Stomach (tissue), 9 donors: ENCODE measurements around the gene COL25A1. TPM values are rescaled to one million over a fixed set of nuclear protein-coding genes. Genes with fewer than 3 reads are reported as not detected.
"Not testable (repeated sequence)": the region's sequence is repeated elsewhere in the genome, so short reads cannot be mapped to it uniquely, and the experiment has no call there.

Experiments used
- DNase-seq, 2 donors: peaks; one replicate each; pipeline versions ENCODE4 v3.0.0 to v3.0.0-alpha.2; 2013 to 2019
- H3K27ac ChIP-seq, 5 donors: fragments of 200-600 bp in 4 of 5; sonication (generic) in 4 of 5; one replicate each; pipeline ENCODE4 v1.5.1; 2013 to 2019; ENCODE audit warnings: mild to moderate bottlenecking in 1 of 5, moderate library complexity in 1 of 5
- H3K27me3 ChIP-seq, 3 donors: fragments of 200-600 bp; sonication (generic); one replicate each; pipeline ENCODE4 v1.5.1; 2017 to 2019; ENCODE audit warnings: mixed run types in 1 of 3
- H3K36me3 ChIP-seq, 4 donors: fragments of 200-600 bp; sonication (generic); 1 replicate in 3 of 4; 2 replicates in 1 of 4; pipeline ENCODE4 v1.5.1; 2016 to 2019
- H3K4me1 ChIP-seq, 4 donors: fragments of 200-600 bp; sonication (generic); one replicate each; pipeline ENCODE4 v1.5.1; 2016 to 2019
- H3K4me3 ChIP-seq, 4 donors: fragments of 200-600 bp; sonication (generic) in 3 of 4; one replicate each; pipeline ENCODE4 v1.5.1; 2016 to 2019; ENCODE audit warnings: mild to moderate bottlenecking in 1 of 4
- H3K9me3 ChIP-seq, 4 donors: fragments of 200-600 bp; sonication (generic); one replicate each; pipeline ENCODE4 v1.5.1; 2016 to 2019
- EP300 ChIP-seq: sonication (generic); formaldehyde crosslinking; IDR thresholded peaks from one replicate; pipeline ENCODE4 v1.6.1; 2017; ENCODE audit warnings: antibody characterized with exemption
- POLR2A ChIP-seq, 4 donors: fragments of 450-650 bp; IDR thresholded peaks; one replicate each; pipeline ENCODE4 v1.6.1; 2016; ENCODE audit warnings: antibody characterized with exemption in 4 of 4, control low read depth in 2 of 4, mild to moderate bottlenecking in 1 of 4, moderate library complexity in 1 of 4
- POLR2AphosphoS5 ChIP-seq, 3 donors: sonication (generic); formaldehyde crosslinking; IDR thresholded peaks; one replicate each; pipeline ENCODE4 v1.6.1; 2016; ENCODE audit warnings: antibody characterized with exemption in 3 of 3
- WGBS, 5 donors: extraction: QIAGEN DNeasy Blood & Tissue Kit in 3 of 5; methylation state at CpG; one replicate each; pipeline versions ENCODE4 v1.1.5 to v1.1.7; 2013 to 2018; 5-methylcytosine and 5-hydroxymethylcytosine counted together
- intact Hi-C: fragments of 100-400 bp; cut with DNase I; formaldehyde crosslinking; loops from one replicate; pipeline ENCODE4 v1.15.1; 2023; ENCODE audit warnings: low total_unique reads
- polyA plus RNA-seq, 3 donors: library from polyadenylated mRNA; stranded (reverse); fragments of 200-250 nt; gene quantifications; one replicate each; pipeline ENCODE4 v1.2.3, GENCODE V29; 2013
- total RNA-seq, 5 donors: library from RNA; depleted of rRNA; stranded (reverse); fragments of >200 nt; gene quantifications; one replicate each; pipeline versions ENCODE4 v1.1.0 to v1.2.3, GENCODE V29; 2014 to 2016
- TF ChIP-seq, protein P1 (sequence below), 7 experiments: fragments of 450-650 bp in 4 of 7; fragments of 200-600 bp in 3 of 7; sonication (generic) in 3 of 7; IDR thresholded peaks; one replicate each; pipeline ENCODE4 v1.5.1; 2016 to 2019; ENCODE audit warnings: antibody characterized with exemption in 7 of 7, control low read depth in 2 of 7, mild to moderate bottlenecking in 1 of 7
- donor health status: healthy with polysubstance abuse.
- donor health status: Bipolar disorder and iron deficiency.
- donor health status: healthy.

Gene COL25A1
- total and polyA plus RNA-seq, 8 donors = 0.10 to 4.1 (median 1.5) TPM; not detected in 5

DNA sequence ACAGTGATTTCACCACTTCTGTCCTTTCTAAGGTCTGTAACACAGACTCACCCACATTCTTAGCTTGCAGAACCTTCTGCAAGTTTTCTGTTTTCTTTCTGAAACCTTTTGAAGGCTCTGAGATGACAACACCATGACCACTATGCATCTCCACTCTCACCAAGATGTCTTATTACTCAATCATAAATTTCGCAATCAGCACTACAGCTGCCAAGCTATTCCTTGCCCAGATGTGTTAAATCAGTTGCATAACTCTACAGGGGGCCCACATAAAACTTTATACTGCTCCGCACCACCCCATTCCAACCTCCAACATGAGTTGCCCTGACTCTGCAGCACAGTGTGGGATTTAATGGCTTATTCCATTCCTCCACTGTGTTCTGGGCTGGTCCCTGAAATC lies 229.9 kb downstream of the COL25A1 start:
- Histone ChIP-seq H3K36me3 (no peaks in the 10 kb centered on the region), H3K27ac (no peak overlapping the region), H3K4me1 (no peaks in the 10 kb centered on the region), H3K4me3 (no peak overlapping the region), H3K9me3 (no peaks in the 10 kb centered on the region), H3K27me3 (no peaks in the 10 kb centered on the region)
- no peak for DNase-seq
- TF ChIP-seq POLR2AphosphoS5 (IDR thresholded peaks at IDR 0.05) = no peak
- TF ChIP-seq, protein P1, sequence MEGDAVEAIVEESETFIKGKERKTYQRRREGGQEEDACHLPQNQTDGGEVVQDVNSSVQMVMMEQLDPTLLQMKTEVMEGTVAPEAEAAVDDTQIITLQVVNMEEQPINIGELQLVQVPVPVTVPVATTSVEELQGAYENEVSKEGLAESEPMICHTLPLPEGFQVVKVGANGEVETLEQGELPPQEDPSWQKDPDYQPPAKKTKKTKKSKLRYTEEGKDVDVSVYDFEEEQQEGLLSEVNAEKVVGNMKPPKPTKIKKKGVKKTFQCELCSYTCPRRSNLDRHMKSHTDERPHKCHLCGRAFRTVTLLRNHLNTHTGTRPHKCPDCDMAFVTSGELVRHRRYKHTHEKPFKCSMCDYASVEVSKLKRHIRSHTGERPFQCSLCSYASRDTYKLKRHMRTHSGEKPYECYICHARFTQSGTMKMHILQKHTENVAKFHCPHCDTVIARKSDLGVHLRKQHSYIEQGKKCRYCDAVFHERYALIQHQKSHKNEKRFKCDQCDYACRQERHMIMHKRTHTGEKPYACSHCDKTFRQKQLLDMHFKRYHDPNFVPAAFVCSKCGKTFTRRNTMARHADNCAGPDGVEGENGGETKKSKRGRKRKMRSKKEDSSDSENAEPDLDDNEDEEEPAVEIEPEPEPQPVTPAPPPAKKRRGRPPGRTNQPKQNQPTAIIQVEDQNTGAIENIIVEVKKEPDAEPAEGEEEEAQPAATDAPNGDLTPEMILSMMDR (IDR thresholded peaks at IDR 0.05) = no peak
- intact Hi-C loops = no loop called here
- WGBS, 5 donors = 63 to 80% (median 79%) methylated on average over 2 of the region's 2 CpGs

GRCh38 chr4:109070677-109071076 lies 231.8 kb downstream of the COL25A1 start:
- intact Hi-C loops, H3K4me1 ChIP-seq, H3K36me3 ChIP-seq, DNase-seq, H3K9me3 ChIP-seq, H3K4me3 ChIP-seq, H3K27ac ChIP-seq, H3K27me3 ChIP-seq: not testable (repeated sequence)
- 80 to 95% (median 86%) methylated on average over 7 of the region's 7 CpGs for WGBS, 5 donors

DNA sequence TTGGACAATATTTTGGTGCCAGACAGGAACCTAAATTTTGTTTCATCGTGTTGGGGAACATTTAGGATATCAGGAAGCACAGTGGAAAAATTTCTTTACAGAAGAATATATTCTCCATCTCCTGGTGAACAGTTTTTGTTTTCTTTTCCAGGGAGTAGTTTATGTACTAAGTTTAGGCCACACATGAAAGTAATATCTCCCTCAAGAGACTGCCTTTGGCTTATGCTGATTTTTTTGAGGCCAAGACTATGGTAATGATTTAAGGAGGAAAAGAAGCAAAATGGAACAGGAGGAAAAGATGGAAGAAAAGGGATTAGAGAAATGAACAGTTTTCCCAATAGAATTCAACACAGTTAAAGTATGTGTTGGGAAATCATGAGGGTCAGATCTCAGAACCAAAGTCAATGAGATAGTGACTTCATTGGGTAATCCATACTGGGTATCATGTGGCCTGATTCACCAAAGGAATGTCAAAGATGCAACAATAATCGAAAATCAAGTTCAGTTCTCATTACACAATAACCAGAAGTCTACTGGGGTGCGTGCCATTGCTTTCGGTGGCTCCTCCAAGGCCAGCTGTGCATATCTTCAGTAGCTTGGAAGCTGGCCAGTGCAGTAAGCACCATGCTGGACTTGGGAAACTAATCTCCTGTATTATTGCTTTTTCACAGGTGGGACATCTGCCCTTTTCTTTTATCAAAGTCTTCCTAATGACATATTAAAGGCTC lies 234.8 kb downstream of the COL25A1 start:
- H3K4me1 ChIP-seq = no peaks in the 10 kb centered on the region
- H3K36me3 ChIP-seq = no peaks in the 10 kb centered on the region
- no peak overlapping the region for H3K27ac ChIP-seq
- H3K27me3 ChIP-seq = no peaks in the 10 kb centered on the region
- DNase-seq = peak in 1 of 2 donors; percentile 21
- 56 to 64% (median 57%) methylated on average over 4 of the region's 4 CpGs for WGBS, 5 donors
- intact Hi-C loops = no loop called here
- H3K4me3 ChIP-seq = no peak overlapping the region
- TF ChIP-seq POLR2A (IDR thresholded peaks at IDR 0.05) = no peak
- TF ChIP-seq POLR2AphosphoS5 (IDR thresholded peaks at IDR 0.05) = no peak
- TF ChIP-seq EP300 = no peak
- TF ChIP-seq, protein P1 (IDR thresholded peaks at IDR 0.05) = no peak
- no peaks in the 10 kb centered on the region for H3K9me3 ChIP-seq

- intact Hi-C loops = no loop called here
- TF ChIP-seq POLR2AphosphoS5 (IDR thresholded peaks at IDR 0.05) = no peak
- no peak for TF ChIP-seq POLR2A (IDR thresholded peaks at IDR 0.05)
- TF ChIP-seq, protein P1 (IDR thresholded peaks at IDR 0.05) = no peak
- no peak for TF ChIP-seq EP300
- no peaks in the 10 kb centered on the region for H3K4me1 ChIP-seq
- H3K4me3 ChIP-seq = no peak overlapping the region
- H3K27me3 ChIP-seq = no peaks in the 10 kb centered on the region
- H3K9me3 ChIP-seq = no peaks in the 10 kb centered on the region
- H3K36me3 ChIP-seq = no peaks in the 10 kb centered on the region
- WGBS, 5 donors = 62 to 77% (median 73%) methylated on average over 4 of the region's 4 CpGs
- H3K27ac ChIP-seq = no peak overlapping the region
- no peak for DNase-seq
Observed at GRCh38 chr4:109065006-109065405, 237.5 kb downstream of the COL25A1 start.

- Histone ChIP-seq H3K36me3 (no peaks in the 10 kb centered on the region), H3K4me3 (no peak overlapping the region), H3K27me3 (no peaks in the 10 kb centered on the region), H3K4me1 (no peaks in the 10 kb centered on the region), H3K27ac (no peak overlapping the region), H3K9me3 (no peaks in the 10 kb centered on the region)
- DNase-seq = no peak
- WGBS, 5 donors = 76 to 83% (median 78%) methylated on average over 5 of the region's 5 CpGs
- intact Hi-C loops = no loop called here
- TF ChIP-seq, protein P1 (IDR thresholded peaks at IDR 0.05) = no peak
- no peak for TF ChIP-seq POLR2A (IDR thresholded peaks at IDR 0.05)
- TF ChIP-seq EP300 = no peak
- no peak for TF ChIP-seq POLR2AphosphoS5 (IDR thresholded peaks at IDR 0.05)
Observed at GRCh38 chr4:109053257-109053656, 249.2 kb downstream of the COL25A1 start.
